Body of pancreas (tissue), 4 donors: ENCODE data around the gene NUMA1.

Experiments used
- CTCF ChIP-seq, 7 experiments: fragments of 450-650 bp in 4 of 7; fragments of 200-600 bp in 3 of 7; sonication (generic) in 3 of 7; IDR thresholded peaks; one replicate each; pipeline ENCODE4 v1.5.1; 2016 to 2019; ENCODE audit warnings: antibody characterized with exemption in 7 of 7
- POLR2A ChIP-seq, 3 donors: fragments of 450-650 bp; IDR thresholded peaks; one replicate each; pipeline ENCODE4 v1.6.1; 2016; ENCODE audit warnings: antibody characterized with exemption in 3 of 3, mild to moderate bottlenecking in 2 of 3

GRCh38 chr11:72004515-72005346, 75.6 kb downstream of the NUMA1 start:
- TF ChIP-seq CTCF (IDR thresholded peaks at IDR 0.05) = no peak
- no peak for TF ChIP-seq POLR2A (IDR thresholded peaks at IDR 0.05)
